DMS53 treated with DMSO at 0.1 percent for 48 hours (cell line): ENCODE results near the gene CBARP.

Source experiments
- DNase-seq: peaks from one replicate; lab custom pipeline; 2025; ENCODE audit not compliant: unreplicated experiment; lab: John Stamatoyannopoulos, UW

Gene CBARP, protein sequence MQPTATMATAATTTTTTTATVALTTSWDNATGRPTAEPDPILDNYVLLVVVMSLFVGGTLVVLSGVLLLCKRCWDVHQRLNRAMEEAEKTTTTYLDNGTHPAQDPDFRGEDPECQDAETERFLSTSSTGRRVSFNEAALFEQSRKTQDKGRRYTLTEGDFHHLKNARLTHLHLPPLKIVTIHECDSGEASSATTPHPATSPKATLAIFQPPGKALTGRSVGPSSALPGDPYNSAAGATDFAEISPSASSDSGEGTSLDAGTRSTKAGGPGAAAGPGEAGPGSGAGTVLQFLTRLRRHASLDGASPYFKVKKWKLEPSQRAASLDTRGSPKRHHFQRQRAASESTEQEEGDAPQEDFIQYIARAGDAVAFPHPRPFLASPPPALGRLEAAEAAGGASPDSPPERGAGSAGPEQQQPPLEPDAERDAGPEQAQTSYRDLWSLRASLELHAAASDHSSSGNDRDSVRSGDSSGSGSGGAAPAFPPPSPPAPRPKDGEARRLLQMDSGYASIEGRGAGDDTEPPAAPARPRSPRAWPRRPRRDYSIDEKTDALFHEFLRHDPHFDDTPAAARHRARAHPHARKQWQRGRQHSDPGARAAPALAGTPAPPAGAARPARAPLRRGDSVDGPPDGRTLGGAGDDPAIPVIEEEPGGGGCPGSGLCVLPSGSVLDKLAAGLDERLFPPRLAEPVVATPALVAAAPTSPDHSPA

DNA sequence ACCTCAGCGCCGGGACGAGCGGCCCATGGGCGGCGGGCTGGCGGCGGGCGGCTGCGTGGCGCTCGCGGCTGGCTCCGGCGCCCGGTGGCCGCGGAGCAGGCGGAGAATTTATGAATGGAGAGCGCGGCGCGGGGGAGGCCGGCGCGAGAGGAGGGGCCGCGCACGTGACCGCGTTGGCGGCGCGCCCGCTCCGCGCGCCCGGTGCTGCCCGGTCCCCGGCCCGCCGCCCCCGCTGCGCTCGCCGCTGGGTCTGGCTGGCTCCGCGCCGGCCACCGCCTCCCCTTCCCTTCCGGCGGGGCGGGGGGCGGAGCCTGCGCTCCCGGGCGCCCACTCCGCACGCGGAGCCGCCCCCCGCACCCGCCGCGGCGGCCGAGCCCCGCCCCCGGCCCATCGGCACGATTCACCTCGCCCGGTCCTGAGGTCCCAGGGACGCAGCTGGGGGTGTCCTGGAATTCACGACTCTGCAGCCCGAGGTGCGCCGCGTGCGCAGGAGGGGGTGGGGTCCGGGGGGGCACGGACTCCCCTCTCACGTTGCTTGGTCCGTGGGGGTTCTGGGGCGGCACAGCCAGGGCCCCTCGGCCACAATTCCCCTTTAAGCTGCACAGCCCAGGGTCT is at the start of gene CBARP:
CBARP (minus strand) TSS at position 252 of the 615 bp plus-strand sequence. CDS start 1,905 bp downstream, outside the sequence.
- no peak for DNase-seq

DNA sequence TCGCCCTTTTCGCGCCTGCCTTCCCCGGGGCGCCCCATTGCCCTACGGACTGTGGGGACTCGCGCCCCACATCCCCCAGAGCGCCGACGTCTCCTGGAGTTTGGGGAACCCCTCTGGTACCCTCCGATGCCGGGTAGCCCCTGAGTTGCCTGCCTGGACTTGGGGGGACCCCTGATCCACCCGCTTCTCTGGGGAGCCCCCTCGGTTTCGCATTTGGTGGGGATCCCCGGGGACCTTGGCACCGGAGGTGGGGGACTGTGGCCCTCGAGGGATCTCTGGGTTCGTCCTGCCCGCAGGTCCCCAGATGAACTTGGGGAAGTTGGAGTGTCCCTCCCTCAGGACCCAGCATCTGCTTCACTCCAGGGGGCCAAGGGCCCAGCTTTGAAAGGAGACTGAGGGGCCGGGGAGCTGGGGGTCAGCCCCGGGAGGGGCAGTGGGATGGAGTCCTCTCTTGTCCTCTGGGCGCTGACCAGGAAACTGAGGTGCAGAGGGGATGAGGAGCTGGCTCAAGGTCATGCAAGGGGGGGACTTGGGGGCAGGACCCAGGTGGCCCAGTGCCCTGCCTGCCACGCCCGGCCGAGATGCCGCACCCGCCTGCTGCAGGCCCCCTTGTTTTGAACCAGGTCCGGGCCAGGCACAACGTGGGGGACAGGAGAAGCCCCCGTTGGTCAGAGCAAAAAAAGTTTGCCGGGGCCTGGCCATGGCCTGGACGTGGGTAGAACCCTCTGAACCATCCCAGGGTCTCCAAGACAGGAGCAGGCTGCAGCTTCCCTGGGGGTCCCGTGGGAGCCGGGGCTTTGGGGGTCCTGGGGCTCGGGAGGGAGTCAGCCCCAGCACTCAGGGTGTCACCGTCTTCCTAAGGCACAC is 48.9 kb upstream of the CBARP start:
- no peak for DNase-seq

DNA sequence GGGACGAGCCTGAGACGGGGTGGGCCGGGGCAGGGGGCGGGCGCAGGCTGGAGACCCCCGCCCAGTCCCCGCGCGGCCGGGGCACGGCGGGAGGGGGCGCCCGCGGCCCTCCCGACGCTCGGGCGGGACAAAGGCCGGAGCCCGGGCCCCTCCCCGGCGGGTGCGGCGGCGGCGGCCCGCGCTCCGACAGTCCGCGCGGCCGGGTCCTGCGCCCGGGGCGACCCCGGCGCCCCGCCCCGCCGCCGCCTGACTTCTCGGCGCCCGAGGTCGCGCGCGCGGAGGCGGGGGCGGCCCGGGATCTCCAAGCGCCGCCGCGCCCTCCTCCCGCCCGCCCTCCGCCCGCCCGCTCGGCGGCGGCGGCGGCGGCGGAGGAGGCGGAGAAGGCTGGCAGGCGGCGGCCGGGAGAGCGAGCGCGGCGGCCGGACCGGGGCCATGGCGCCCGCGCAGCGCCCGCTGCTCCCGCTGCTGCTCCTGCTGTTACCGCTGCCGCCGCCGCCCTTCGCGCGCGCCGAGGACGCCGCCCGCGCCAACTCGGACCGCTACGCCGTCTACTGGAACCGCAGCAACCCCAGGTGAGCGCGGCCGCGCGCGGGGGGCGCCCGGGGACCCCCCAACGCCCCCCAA is 48.0 kb upstream of the CBARP start, which contains the start of gene EFNA2:
EFNA2 (plus strand) TSS at position 137 of the 624 bp plus-strand sequence; CDS start at position 433, 296 bp downstream.
- DNase-seq: no peak

DNA sequence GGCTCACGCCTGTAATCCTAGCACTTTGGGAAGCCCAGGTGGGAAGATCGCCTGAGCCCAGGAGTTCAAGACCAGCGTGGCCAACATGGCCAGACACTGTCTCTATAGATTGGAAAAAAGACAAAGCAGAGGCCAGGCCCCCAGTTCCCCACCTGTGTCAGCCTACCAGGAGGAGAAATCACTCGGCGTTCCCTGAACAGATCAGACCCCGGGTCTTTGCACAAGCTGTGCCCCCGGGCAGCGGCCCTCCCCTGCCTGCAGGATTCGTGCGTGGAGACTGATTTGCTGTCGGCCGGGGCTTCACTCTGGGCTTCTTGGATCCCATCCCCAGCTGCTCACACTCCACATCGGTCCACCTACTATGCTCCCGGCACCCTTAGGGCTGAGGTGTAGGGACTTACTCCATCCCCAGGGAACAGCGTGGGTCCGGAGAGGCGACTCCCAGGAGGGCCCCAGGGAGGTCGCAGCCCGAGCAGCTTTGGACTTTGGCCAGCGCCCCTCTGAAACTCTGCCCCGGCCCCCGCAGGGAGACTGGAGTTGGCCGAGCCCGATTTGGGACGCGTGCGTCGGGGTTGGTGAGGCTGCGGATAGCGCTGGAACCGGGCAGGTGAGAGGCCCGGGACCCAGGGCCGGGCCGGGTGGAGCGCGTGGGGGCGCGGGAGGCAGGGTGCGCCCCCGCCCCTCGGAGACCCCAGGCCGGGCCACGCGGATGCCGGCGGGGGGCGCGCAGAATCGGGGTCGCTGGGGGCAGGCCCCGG is 47.4 kb upstream of the CBARP start:
- no peak for DNase-seq

DNA sequence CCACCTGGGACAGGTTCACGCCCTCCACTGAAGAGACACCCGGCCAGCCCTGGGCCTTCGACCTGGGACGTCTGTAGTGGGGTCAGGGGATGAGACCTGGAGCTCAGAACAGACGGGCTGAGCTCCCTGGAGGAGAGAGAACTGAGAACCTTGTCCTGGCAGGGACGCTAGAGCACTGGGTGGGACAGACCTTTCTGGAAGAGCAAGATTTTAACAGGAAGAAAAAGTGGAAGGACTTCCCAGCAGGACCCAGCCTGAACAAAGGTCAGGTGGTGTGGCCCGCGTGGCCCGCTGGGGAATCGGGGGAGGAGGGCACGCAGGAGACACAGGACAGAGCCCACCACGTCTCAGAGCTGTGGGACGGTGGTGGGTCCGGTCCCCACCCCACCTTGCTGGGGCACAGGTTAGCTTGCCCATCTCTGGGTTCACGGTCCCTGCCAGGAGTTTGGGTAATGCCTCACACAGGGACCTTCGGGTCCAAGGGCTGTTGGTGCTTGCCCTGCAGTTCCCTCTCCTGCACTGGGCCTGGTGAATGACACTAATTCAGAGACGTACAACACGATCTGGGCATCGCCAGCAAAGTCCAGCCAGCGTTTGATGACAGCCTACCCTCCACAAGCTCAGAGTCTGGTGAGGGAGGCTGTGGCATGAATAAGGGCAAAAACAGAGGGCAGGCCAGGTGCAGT is 46.6 kb upstream of the CBARP start:
- no peak for DNase-seq

DNA sequence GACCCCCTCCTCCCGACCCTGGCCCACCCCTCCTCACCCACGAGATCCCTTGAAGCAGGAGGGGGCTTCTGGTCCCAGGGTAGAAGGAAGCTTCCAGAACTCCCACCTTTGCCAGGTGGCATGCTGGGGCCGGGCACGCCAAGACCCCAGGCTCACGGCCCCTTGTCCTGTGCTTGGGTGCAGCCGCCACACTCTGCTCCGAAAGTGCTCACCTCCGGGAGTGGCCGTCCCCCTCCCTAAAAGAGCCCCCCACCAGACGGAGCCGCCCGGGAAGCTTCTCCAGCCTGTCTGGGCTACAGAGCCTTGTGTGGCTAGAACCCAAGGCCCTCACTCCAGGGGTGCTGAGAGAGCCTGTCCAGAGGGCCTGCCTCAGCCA is 46.1 kb upstream of the CBARP start:
- DNase-seq: no peak

DNA sequence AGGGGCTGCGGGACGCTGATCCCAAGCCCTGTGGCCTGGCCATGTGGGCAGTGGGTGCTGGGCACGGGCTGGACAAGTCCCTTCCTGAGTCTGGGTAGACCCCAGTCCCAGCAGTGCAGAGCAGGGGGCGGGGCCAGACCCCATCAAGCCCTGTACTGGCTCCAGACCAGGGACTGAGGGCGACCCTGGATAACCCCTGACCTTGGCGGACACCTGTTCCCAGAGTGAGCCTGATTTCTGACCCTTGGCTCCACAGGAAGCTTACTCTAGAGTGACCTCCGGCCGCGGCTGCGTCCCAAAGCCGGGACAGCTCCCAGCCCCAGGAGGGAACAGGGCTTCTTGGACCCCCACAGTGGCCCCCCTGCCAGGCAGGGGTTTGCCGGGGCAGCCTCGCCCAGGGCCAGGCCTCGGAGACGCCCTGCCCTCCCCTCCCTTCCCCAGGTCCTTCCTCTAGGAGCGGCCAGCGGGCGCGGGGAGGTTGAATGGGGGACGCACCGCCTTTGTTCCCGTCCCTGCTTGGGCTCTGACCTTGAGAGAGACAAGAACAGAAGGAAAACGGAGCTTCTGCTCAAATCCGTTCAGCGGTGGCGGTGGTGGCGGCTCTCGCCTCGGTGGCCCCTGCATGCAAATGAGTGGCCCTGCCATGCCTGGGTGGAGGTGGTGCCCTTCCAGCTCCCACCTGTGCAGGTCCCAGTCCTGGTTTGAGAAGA is 45.6 kb upstream of the CBARP start:
- DNase-seq: no peak

DNA sequence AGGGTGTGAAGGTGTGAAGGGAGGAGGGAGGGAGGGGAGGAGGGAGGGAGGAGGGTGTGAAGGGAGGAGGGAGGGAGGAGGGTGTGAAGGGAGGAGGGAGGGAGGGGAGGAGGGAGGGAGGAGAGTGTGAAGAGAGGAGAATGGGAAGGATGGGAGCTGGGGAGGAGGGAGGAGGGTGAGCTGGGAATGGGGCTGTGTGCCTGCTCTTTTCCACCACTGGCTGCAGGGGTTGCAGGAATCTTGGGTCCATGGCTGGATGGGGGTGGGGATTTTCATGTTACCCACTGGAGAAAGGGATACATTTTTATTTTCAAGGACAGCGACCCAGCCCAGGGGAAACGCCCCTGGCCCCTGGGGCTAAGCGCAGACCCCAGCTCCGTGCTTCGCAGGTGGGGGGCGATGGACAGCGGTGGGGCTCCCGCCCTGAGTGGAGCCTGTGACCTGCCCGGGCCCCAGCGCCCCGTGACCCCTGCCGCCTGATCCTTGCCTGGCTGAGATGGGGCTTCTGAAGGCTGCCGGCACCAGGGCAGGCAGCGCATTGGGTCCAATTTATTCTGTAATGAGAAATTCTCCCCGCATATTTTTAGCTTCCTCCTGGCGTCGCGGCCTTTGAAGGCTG is 44.9 kb upstream of the CBARP start:
- no peak for DNase-seq

DNA sequence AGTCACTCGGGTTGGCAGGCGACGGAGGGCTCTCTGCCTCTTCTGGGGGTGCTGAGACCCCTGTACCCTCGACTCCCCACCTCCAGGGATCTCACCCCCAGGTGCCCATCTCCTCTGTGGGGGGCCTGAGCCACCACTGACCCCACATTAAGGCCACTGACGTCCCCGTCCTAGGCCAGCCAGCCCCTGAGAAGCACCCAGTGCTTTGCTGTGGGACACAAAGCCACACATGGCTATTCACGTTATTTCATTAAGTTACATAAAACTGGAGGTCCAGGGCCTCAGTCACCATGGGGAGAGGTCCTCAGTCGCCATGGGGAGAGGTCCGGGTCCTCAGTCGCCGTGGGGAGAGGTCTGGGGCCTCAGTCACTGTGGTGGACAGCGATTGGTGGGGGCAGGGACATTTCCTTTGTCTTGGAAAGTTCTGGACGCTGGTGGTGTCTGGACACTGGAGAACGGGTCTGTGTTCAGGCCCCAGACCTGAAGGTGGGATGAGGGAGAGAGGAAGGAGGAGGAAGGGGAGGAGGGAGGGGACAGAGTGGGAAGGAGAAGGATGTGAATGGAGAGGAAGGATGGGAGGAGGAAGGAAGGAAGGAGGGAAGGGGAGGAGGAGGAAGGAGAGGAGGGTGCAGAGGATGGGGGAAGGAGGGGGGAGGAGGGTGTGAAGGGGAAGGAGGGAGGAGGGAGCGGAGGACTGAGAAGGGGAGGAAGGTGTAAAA is 43.9 kb upstream of the CBARP start:
- no peak for DNase-seq

DNA sequence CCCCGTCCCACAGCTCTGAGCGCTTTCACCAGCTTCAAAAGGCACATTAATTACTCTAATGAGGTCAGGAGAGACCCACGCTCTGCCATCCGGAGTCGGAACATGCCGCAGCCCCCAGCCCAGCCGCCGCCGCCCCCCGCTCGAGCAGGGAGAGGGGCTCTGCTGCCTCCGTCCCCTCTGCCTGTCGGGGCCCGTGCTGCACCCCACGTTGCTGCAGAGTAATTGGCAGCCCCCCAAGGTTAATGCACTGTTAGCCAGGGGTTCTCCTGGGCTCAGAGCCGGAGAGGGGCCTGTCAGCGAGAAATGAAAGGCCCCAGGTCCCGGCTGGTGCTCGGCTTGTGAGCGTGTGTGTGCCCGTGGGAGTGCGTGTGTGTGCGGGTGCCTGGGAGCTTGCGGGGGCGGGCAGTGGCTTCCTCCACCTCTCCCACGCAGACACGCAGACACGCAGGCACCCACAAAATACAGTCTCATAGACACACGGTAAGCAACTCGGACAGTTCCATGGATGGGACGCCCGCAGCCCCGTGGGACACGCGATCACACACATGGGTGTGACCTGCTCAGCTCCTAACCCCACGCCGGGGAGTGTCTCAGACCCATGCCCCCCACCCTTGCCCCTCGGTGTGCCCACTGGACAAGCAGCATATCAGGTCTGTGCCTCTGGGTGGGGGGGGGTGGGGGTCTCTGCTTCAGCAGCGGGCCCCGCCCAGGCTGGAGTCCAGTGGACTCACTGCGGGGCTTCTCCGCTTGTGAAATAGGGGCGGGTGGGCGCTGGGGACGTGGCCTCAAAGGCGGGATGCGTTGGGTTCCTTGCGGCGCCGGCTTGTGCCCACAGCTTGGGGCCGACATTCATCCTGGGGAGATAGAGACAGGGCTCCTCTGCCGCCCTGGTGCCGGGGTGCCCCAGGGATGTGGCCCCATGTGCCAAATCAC is 43.1 kb upstream of the CBARP start:
- no peak for DNase-seq

DNA sequence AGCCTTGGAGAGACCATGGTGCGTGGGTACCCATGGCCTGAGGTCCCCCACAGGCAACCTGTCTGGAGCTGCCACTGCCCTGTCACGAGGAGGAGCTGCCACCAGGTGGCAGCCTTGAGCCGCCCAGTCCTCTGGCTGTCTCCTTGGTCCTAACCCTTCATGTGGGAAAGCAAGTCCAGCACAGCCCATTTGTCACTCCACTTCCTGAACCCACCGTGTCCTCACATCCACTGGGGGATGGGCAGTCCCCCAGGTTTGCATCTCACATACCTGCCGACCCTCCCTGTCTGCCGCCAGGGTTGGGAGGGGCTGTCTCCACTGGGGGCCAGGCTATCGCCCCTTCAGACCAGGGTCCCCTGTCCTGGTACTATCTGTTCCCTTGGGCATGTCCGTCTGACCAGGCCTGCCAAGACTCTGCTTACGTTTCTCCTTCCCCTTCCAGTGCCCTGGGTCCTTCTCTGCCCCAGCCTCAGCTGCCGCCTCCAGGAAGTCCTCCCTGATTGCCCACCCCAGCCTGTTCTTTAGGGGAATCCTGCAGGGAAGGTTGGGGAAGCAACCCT is 42.1 kb upstream of the CBARP start:
- peak; percentile 48 for DNase-seq

DNA sequence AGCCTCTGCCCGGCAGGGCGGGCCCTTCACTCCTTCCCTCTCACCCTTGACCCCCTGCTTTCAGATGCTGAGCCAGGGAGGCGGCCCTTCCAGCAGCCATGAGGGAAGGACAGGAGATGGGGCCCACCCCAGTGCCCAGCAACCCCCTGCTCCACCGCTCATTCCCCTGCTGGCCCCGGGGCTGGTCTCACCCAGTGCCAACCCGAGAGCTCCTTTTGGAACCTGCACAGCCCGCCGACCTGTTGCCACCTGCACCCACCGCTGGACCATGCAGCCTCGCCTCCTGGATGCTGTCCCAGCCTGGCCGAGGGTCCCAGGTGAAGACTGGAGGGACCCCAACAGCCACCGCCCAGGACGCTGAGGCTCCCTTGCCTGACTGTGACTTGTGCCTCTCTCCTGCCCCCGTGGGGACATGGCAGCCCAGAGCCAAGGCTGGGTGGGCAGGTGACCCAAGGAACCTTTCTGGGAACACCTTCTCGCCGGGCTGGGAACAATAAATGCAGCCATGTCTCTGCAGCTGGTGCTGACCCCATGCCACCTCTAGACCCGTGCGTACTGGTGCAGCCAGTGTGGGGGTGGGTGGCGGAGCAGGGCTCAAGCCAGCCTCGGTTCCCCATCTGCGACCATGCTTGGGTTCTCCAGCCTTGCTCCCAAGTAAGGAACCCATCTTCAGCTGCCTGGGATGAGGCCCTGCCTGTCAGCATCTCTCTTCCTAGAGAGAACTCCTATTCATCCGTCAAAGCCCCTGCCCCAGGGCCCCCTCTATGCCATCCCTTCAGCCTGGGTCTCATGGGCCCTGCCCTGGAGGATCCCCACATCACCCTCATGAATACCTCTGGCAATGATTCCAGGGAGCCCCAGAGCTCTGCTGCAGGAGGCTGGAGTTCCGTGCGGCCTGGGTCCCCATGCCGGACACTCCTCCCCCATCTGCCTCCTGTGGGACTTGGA is 41.2 kb upstream of the CBARP start:
- DNase-seq: no peak

DNA sequence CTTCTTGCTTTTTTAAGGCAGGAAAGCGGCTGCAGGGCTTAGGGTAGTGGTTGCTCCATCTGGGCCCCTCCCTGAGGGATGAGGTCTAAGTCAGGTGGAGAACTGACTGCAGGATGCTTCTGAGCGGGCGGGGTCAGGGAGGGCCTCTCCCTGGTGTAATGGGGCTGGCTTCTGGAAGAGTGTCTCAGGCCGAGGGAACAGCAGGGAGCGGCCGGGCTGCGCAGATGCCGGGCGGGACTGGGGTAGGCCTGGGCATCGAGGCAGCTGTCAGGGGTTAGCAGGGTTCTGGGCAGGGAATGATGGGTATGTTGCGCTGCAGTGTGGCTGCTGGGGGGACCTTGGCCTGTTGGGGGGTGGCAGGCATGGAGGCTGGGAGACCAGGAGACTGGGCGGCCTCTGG is 40.3 kb upstream of the CBARP start:
- DNase-seq: no peak

DNA sequence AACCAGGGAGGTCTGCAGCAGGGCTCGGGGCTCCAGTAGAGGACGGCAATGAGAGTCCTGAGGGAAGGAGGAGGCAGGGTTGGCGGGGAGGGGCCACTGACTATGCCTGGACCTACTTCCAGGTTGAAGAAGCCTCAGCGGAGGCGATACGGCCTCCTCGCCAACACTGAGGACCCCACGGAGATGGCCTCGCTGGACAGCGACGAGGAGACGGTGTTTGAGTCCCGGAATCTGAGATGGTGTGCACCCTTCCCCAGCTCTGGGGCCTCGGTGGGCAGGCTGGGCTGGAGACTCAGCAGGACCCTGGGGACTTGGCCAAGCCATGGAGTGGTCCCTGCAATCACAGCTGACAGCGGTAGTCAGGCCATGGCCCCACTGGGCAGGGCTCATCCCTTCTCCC is 39.3 kb upstream of the CBARP start:
- no peak for DNase-seq

DNA sequence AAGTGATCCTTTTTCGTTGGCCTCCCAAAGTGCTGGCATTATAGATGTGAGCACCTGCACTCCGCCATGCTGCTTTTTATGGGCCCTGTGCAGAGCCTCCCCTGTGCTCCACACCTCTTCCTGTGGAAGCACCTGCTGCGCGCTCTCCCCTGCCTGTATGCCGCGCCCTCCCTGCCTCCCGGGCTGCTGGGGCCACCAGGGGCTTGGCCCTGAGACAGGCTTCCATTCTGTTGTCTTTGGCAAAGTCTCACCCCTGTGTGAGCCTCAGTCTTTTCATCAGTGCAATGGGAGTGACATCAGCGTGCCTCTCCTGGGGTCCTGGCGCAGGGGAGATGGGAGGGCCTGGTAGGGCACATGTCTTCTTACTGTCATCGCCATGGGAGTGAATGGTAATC is 38.8 kb upstream of the CBARP start:
- DNase-seq: no peak
